SJCRH30 (cell line): Measurements from ENCODE around the gene GMDS. TPM values are rescaled to one million over a fixed set of nuclear protein-coding genes. Genes with fewer than 3 reads are reported as not detected.

Experiments
- DNase-seq, 2 experiments: peaks; one replicate each; pipeline ENCODE4 v3.0.0-alpha.2; 2015 to 2020
- H3K27ac ChIP-seq: fragments of 250-450 bp; sonication (Bioruptor Pico); 2 replicates; pipeline ENCODE4 v1.5.1; 2020; ENCODE audit warnings: mild to moderate bottlenecking, moderate library complexity
- H3K27me3 ChIP-seq: fragments of 250-450 bp; sonication (Bioruptor Pico); 2 replicates; pipeline ENCODE4 v1.5.1; 2020; ENCODE audit warnings: mild to moderate bottlenecking, moderate library complexity
- H3K36me3 ChIP-seq: fragments of 250-450 bp; sonication (Bioruptor Pico); 2 replicates; pipeline ENCODE4 v1.5.1; 2020; ENCODE audit warnings: mild to moderate bottlenecking, moderate library complexity
- H3K4me1 ChIP-seq: fragments of 250-450 bp; sonication (Bioruptor Pico); 2 replicates; pipeline ENCODE4 v1.5.1; 2020; ENCODE audit warnings: mild to moderate bottlenecking, moderate library complexity
- H3K4me3 ChIP-seq: fragments of 250-450 bp; sonication (Bioruptor Pico); 2 replicates; pipeline ENCODE4 v1.5.1; 2020; ENCODE audit warnings: mild to moderate bottlenecking, moderate library complexity
- H3K9me3 ChIP-seq: fragments of 250-450 bp; sonication (Bioruptor Pico); replicated peaks from 2 replicates; pipeline ENCODE4 v1.5.1; 2020; ENCODE audit warnings: mild to moderate bottlenecking, moderate library complexity
- total RNA-seq: library from RNA; depleted of rRNA; stranded (reverse); fragments of >200 nt; shearing (Covaris generic); gene quantifications from 2 replicates; pipeline ENCODE4 v1.2.3, GENCODE V29; 2014

GMDS gene
- total RNA-seq, 1 experiment from 2014 or later, result 7.9 TPM

GRCh38 chr6:1643830-1644445 is 601.5 kb downstream of the GMDS start:
- Histone ChIP-seq H3K4me1 (no peaks in the 10 kb centered on the region), H3K4me3 (no peak overlapping the region), H3K27ac (no peak overlapping the region), H3K36me3 (no peaks in the 10 kb centered on the region), H3K27me3 (no peaks in the 10 kb centered on the region), H3K9me3 (no peaks in the 10 kb centered on the region)
- no peak for DNase-seq

- Histone ChIP-seq H3K4me3 (no peak overlapping the region), H3K27ac (no peak overlapping the region), H3K4me1 (no peaks in the 10 kb centered on the region), H3K36me3 (no peaks in the 10 kb centered on the region), H3K9me3 (no peaks in the 10 kb centered on the region), H3K27me3 (no peaks in the 10 kb centered on the region)
- no peak for DNase-seq
Measured at GRCh38 chr6:1643111-1643510, 602.3 kb downstream of the GMDS start.

- no peak overlapping the region for H3K4me3 ChIP-seq
- H3K4me1 ChIP-seq, result no peaks in the 10 kb centered on the region
- no peak overlapping the region for H3K27ac ChIP-seq
- no peaks in the 10 kb centered on the region for H3K9me3 ChIP-seq
- no peak for DNase-seq
- no peaks in the 10 kb centered on the region for H3K27me3 ChIP-seq
- H3K36me3 ChIP-seq, result no peaks in the 10 kb centered on the region
Measured at GRCh38 chr6:1641343-1641885, 604.0 kb downstream of the GMDS start.

GRCh38 chr6:1640476-1640875 is 604.9 kb downstream of the GMDS start:
- Histone ChIP-seq H3K4me3 (no peak overlapping the region), H3K27me3 (no peaks in the 10 kb centered on the region), H3K9me3 (no peaks in the 10 kb centered on the region), H3K27ac (no peak overlapping the region), H3K36me3 (no peaks in the 10 kb centered on the region), H3K4me1 (no peaks in the 10 kb centered on the region)
- no peak for DNase-seq

GRCh38 chr6:1639430-1639829 is 606.0 kb downstream of the GMDS start:
- no peaks in the 10 kb centered on the region for H3K36me3 ChIP-seq
- H3K4me3 ChIP-seq, result no peak overlapping the region
- H3K9me3 ChIP-seq, result no peaks in the 10 kb centered on the region
- no peaks in the 10 kb centered on the region for H3K27me3 ChIP-seq
- no peak overlapping the region for H3K27ac ChIP-seq
- DNase-seq, result no peak
- no peaks in the 10 kb centered on the region for H3K4me1 ChIP-seq

GRCh38 chr6:1636971-1637871 is 608.2 kb downstream of the GMDS start:
- Histone ChIP-seq H3K4me1 (no peaks in the 10 kb centered on the region), H3K27ac (no peak overlapping the region), H3K27me3 (no peaks in the 10 kb centered on the region), H3K9me3 (no peaks in the 10 kb centered on the region), H3K36me3 (no peaks in the 10 kb centered on the region), H3K4me3 (no peak overlapping the region)
- no peak for DNase-seq

GRCh38 chr6:1636272-1636825 is 609.1 kb downstream of the GMDS start:
- Histone ChIP-seq H3K4me3 (no peak overlapping the region), H3K9me3 (no peaks in the 10 kb centered on the region), H3K27me3 (no peaks in the 10 kb centered on the region), H3K4me1 (no peaks in the 10 kb centered on the region), H3K36me3 (no peaks in the 10 kb centered on the region), H3K27ac (no peak overlapping the region)
- DNase-seq, result no peak

- H3K9me3 ChIP-seq, result no peaks in the 10 kb centered on the region
- 0 out of 2 replicates have a peak, but pooled peaks cover 2% of the 10 kb centered on the region for H3K4me1 ChIP-seq
- no peak for DNase-seq
- H3K27me3 ChIP-seq, result no peaks in the 10 kb centered on the region
- no peak overlapping the region for H3K4me3 ChIP-seq
- no peaks in the 10 kb centered on the region for H3K36me3 ChIP-seq
- H3K27ac ChIP-seq, result no peak overlapping the region
Measured at GRCh38 chr6:1635305-1636010, 609.9 kb downstream of the GMDS start.

- H3K9me3 ChIP-seq, result no peaks in the 10 kb centered on the region
- no peak overlapping the region for H3K4me3 ChIP-seq
- H3K4me1 ChIP-seq, result 0 out of 2 replicates have a peak, but pooled peaks cover 2% of the 10 kb centered on the region
- no peak overlapping the region for H3K27ac ChIP-seq
- H3K36me3 ChIP-seq, result no peaks in the 10 kb centered on the region
- no peaks in the 10 kb centered on the region for H3K27me3 ChIP-seq
- no peak for DNase-seq
Measured at GRCh38 chr6:1634081-1634480, 611.3 kb downstream of the GMDS start.

GRCh38 chr6:1633366-1634021 is 611.9 kb downstream of the GMDS start:
- no peaks in the 10 kb centered on the region for H3K27me3 ChIP-seq
- H3K36me3 ChIP-seq, result no peaks in the 10 kb centered on the region
- no peak for DNase-seq
- H3K9me3 ChIP-seq, result no peaks in the 10 kb centered on the region
- H3K4me1 ChIP-seq, result 0 out of 2 replicates have a peak, but pooled peaks cover 2% of the 10 kb centered on the region
- no peak overlapping the region for H3K4me3 ChIP-seq
- no peak overlapping the region for H3K27ac ChIP-seq

GRCh38 chr6:1631251-1631650 is 614.2 kb downstream of the GMDS start:
- Histone ChIP-seq H3K4me3 (no peak overlapping the region), H3K4me1 (0 out of 2 replicates have a peak, but pooled peaks cover 2% of the 10 kb centered on the region), H3K27me3 (no peaks in the 10 kb centered on the region), H3K27ac (no peak overlapping the region), H3K36me3 (no peaks in the 10 kb centered on the region), H3K9me3 (no peaks in the 10 kb centered on the region)
- no peak for DNase-seq

- DNase-seq, result peak; percentile 12 to 21
- H3K9me3 ChIP-seq, result no peaks in the 10 kb centered on the region
- no peak overlapping the region for H3K4me3 ChIP-seq
- no peaks in the 10 kb centered on the region for H3K36me3 ChIP-seq
- H3K27me3 ChIP-seq, result no peaks in the 10 kb centered on the region
- H3K27ac ChIP-seq, result no peak overlapping the region
- 0 out of 2 replicates have a peak, but pooled peaks cover 2% of the 10 kb centered on the region for H3K4me1 ChIP-seq
Measured at GRCh38 chr6:1630771-1631217, 614.6 kb downstream of the GMDS start.

GRCh38 chr6:1630212-1630770 is 615.1 kb downstream of the GMDS start:
- no peak for DNase-seq
- Histone ChIP-seq H3K27ac (no peak overlapping the region), H3K27me3 (no peaks in the 10 kb centered on the region), H3K4me1 (0 out of 2 replicates have a peak, but pooled peaks cover 2% of the 10 kb centered on the region), H3K9me3 (no peaks in the 10 kb centered on the region), H3K36me3 (no peaks in the 10 kb centered on the region), H3K4me3 (no peak overlapping the region)

GRCh38 chr6:1629316-1629715 is 616.1 kb downstream of the GMDS start:
- H3K4me3 ChIP-seq, result no peak overlapping the region
- H3K4me1 ChIP-seq, result 0 out of 2 replicates have a peak, but pooled peaks cover 2% of the 10 kb centered on the region
- no peaks in the 10 kb centered on the region for H3K36me3 ChIP-seq
- H3K27me3 ChIP-seq, result no peaks in the 10 kb centered on the region
- DNase-seq, result no peak
- no peaks in the 10 kb centered on the region for H3K9me3 ChIP-seq
- no peak overlapping the region for H3K27ac ChIP-seq
